H9 (cell line): ENCODE measurements around the gene SPTBN1. TPM values are rescaled to one million over a fixed set of nuclear protein-coding genes. Genes with fewer than 3 reads are reported as not detected.

Source experiments
- DNase-seq: peaks from one replicate; pipeline ENCODE4 v3.0.0-alpha.2; 2017
- H2AFZ ChIP-seq: one replicate; pipeline ENCODE4 v1.6.1; 2013; ENCODE audit warnings: mild to moderate bottlenecking, low read length, control low read depth, moderate library complexity
- H2AK5ac ChIP-seq: 2 replicates; pipeline ENCODE4 v1.6.1; 2013; ENCODE audit warnings: low read length, control low read depth, mixed read lengths; ENCODE audit not compliant: insufficient read length
- H2BK120ac ChIP-seq: one replicate; pipeline ENCODE4 v1.6.1; 2013; ENCODE audit warnings: low read depth, mild to moderate bottlenecking, low read length, control low read depth, inconsistent platforms; ENCODE audit not compliant: poor library complexity, severe bottlenecking
- H2BK12ac ChIP-seq: 2 replicates; pipeline ENCODE4 v1.6.1; 2013; ENCODE audit warnings: low read length, control low read depth, mixed read lengths, low read depth; ENCODE audit not compliant: insufficient read length
- H2BK15ac ChIP-seq: 2 replicates; pipeline ENCODE4 v1.6.1; 2013; ENCODE audit warnings: low read depth, low read length, control low read depth
- H2BK20ac ChIP-seq: one replicate; pipeline ENCODE4 v1.6.1; 2013; ENCODE audit warnings: low read depth, mild to moderate bottlenecking, low read length, control low read depth, inconsistent platforms; ENCODE audit not compliant: poor library complexity, severe bottlenecking
- H2BK5ac ChIP-seq: 2 replicates; pipeline ENCODE4 v1.6.1; 2013; ENCODE audit warnings: low read length, control low read depth, mixed read lengths; ENCODE audit not compliant: insufficient read length
- H3K14ac ChIP-seq: 2 replicates; pipeline ENCODE4 v1.6.1; 2013; ENCODE audit warnings: low read length, control low read depth; ENCODE audit not compliant: insufficient read depth
- H3K18ac ChIP-seq: 2 replicates; pipeline ENCODE4 v1.6.1; 2013; ENCODE audit warnings: low read depth, mild to moderate bottlenecking, mixed read lengths, low read length, control low read depth; ENCODE audit not compliant: insufficient read length
- H3K23ac ChIP-seq: 2 replicates; pipeline ENCODE4 v1.6.1; 2013; ENCODE audit warnings: low read length, control low read depth, mixed read lengths, low read depth; ENCODE audit not compliant: insufficient read length
- H3K23me2 ChIP-seq: 2 replicates; pipeline ENCODE4 v1.6.1; 2013; ENCODE audit warnings: low read depth, mild to moderate bottlenecking, mixed read lengths, low read length, control low read depth; ENCODE audit not compliant: insufficient read length, poor library complexity, severe bottlenecking
- H3K27ac ChIP-seq: 2 replicates; pipeline ENCODE4 v1.5.1; 2013; ENCODE audit warnings: low read length, control low read depth, mixed read lengths, low read depth; ENCODE audit not compliant: insufficient read length
- H3K27me3 ChIP-seq: 2 replicates; pipeline ENCODE4 v1.6.1; 2013; ENCODE audit warnings: low read length, control low read depth, inconsistent platforms; ENCODE audit not compliant: insufficient read depth
- H3K4ac ChIP-seq: 2 replicates; pipeline ENCODE4 v1.6.1; 2013; ENCODE audit warnings: low read depth, mild to moderate bottlenecking, control low read depth, inconsistent platforms, low read length, moderate library complexity
- H3K4me1 ChIP-seq: 2 replicates; pipeline ENCODE4 v1.6.1; 2013; ENCODE audit warnings: low read length, control low read depth, inconsistent platforms; ENCODE audit not compliant: insufficient read depth
- H3K4me2 ChIP-seq: 2 replicates; pipeline ENCODE4 v1.6.1; 2013; ENCODE audit warnings: low read length, control low read depth, mixed read lengths; ENCODE audit not compliant: insufficient read length, insufficient read depth
- H3K56ac ChIP-seq: 2 replicates; pipeline ENCODE4 v1.6.1; 2013; ENCODE audit warnings: low read depth, mild to moderate bottlenecking, mixed read lengths, low read length, control low read depth; ENCODE audit not compliant: insufficient read length
- H3K79me1 ChIP-seq: 2 replicates; pipeline ENCODE4 v1.6.1; 2013; ENCODE audit warnings: low read depth, mild to moderate bottlenecking, moderate library complexity, low read length, control low read depth, inconsistent platforms; ENCODE audit not compliant: insufficient read depth, poor library complexity, severe bottlenecking
- H3K79me2 ChIP-seq: 2 replicates; pipeline ENCODE4 v1.6.1; 2013; ENCODE audit warnings: low read length, control low read depth, inconsistent platforms; ENCODE audit not compliant: insufficient read depth
- H3K9ac ChIP-seq: 2 replicates; pipeline ENCODE4 v1.6.1; 2013; ENCODE audit warnings: low read length, control low read depth, mixed read lengths; ENCODE audit not compliant: insufficient read length; ENCODE audit errors: extremely low read depth
- H3K9me3 ChIP-seq: one replicate; pipeline ENCODE4 v1.6.1; 2013; ENCODE audit warnings: low read depth, low read length, inconsistent platforms; ENCODE audit not compliant: control insufficient read depth
- H3T11ph ChIP-seq: one replicate; pipeline ENCODE4 v1.6.1; 2013; ENCODE audit warnings: mild to moderate bottlenecking, low read length, control low read depth, inconsistent platforms
- H4K20me1 ChIP-seq: one replicate; pipeline ENCODE4 v1.6.1; 2013; ENCODE audit not compliant: control insufficient read depth, insufficient read length, insufficient read depth
- H4K5ac ChIP-seq: 2 replicates; pipeline ENCODE4 v1.6.1; 2013; ENCODE audit warnings: low read depth, mild to moderate bottlenecking, mixed read lengths, low read length, control low read depth; ENCODE audit not compliant: insufficient read length
- H4K8ac ChIP-seq: replicated peaks from 2 replicates; pipeline ENCODE4 v1.6.1; 2013; ENCODE audit warnings: low read length, control low read depth, mixed read lengths, low read depth; ENCODE audit not compliant: insufficient read length
- H4K91ac ChIP-seq: 2 replicates; pipeline ENCODE4 v1.6.1; 2013; ENCODE audit warnings: low read depth, mild to moderate bottlenecking, moderate library complexity, mixed read lengths, low read length, control low read depth; ENCODE audit not compliant: insufficient read length
- H3K27ac Mint-ChIP-seq, 3 experiments: 2 replicates in 2 of 3; 3 replicates in 1 of 3; pipeline ENCODE4 v1.8.0; 2020 to 2021; ENCODE audit warnings: mixed read lengths in 3 of 3, mild to moderate bottlenecking in 1 of 3, moderate library complexity in 1 of 3
- H3K27me3 Mint-ChIP-seq: 2 replicates; pipeline ENCODE4 v1.8.0; 2021; ENCODE audit warnings: low read depth, mild to moderate bottlenecking, moderate library complexity, mixed read lengths
- H3K36me3 Mint-ChIP-seq, 3 experiments: 2 replicates in 2 of 3; 3 replicates in 1 of 3; pipeline ENCODE4 v1.8.0; 2020 to 2021; ENCODE audit warnings: low read depth in 3 of 3, mixed read lengths in 3 of 3; ENCODE audit not compliant: insufficient read depth in 1 of 3
- H3K4me1 Mint-ChIP-seq, 2 experiments: 2 replicates each; pipeline ENCODE4 v1.8.0; 2020; ENCODE audit warnings: mixed read lengths in 2 of 2
- H3K4me3 Mint-ChIP-seq, 2 experiments: 2 replicates in 1 of 2; 3 replicates in 1 of 2; pipeline ENCODE4 v1.8.0; 2020 to 2021; ENCODE audit warnings: mild to moderate bottlenecking in 2 of 2, mixed read lengths in 2 of 2, moderate library complexity in 1 of 2
- H3K9me3 Mint-ChIP-seq, 2 experiments: 2 replicates in 1 of 2; 3 replicates in 1 of 2; pipeline ENCODE4 v1.8.0; 2020; ENCODE audit warnings: mild to moderate bottlenecking in 2 of 2, mixed read lengths in 2 of 2, moderate library complexity in 1 of 2
- CTCF ChIP-seq: fragments of 200-600 bp; sonication (generic); conservative IDR thresholded peaks from 3 replicates; pipeline ENCODE4 v1.8.0; 2021; ENCODE audit warnings: antibody characterized with exemption, mild to moderate bottlenecking
- WGBS: extraction: QIAGEN DNeasy Blood & Tissue Kit; methylation state at CpG from one replicate; pipeline ENCODE4 v1.1.7; 2013; ENCODE audit warnings: missing lambda C conversion rate, low lambda C conversion rate, mixed read lengths; ENCODE audit not compliant: insufficient read length; ENCODE audit errors: extremely low coverage; 5-methylcytosine and 5-hydroxymethylcytosine counted together
- total RNA-seq: library from RNA; stranded (reverse); gene quantifications from 2 replicates; pipeline ENCODE4 v1.2.1, GENCODE V29; 2021

SPTBN1 gene
- total RNA-seq, 1 experiment from 2014 or later, result 164 TPM

- H3K4me1 Mint-ChIP-seq, result peaks cover 5 to 7% of the 10 kb centered on the region in 2 experiments
- Histone ChIP-seq H4K91ac (no peak overlapping the region), H3K9me3 (no peaks in the 10 kb centered on the region), H3K27me3 (no peaks in the 10 kb centered on the region), H2BK20ac (no peak overlapping the region), H3K23me2 (no peaks in the 10 kb centered on the region), H2BK120ac (no peak overlapping the region), H3K4me1 (no peaks in the 10 kb centered on the region), H4K20me1 (no peaks in the 10 kb centered on the region), H3K4me2 (no peak overlapping the region), H2BK5ac (no peak overlapping the region), H2AFZ (no peak overlapping the region), H3K23ac (no peak overlapping the region), H4K8ac (no peak overlapping the region), H4K5ac (no peak overlapping the region), H3K4ac (no peak overlapping the region), H2BK15ac (no peak overlapping the region), H3T11ph (no peak overlapping the region), H3K18ac (no peak overlapping the region), H3K9ac (no peak overlapping the region), H2AK5ac (no peak overlapping the region), H3K79me1 (no peaks in the 10 kb centered on the region), H3K79me2 (no peaks in the 10 kb centered on the region), H2BK12ac (no peak overlapping the region), H3K14ac (no peak overlapping the region), H3K56ac (no peak overlapping the region), H3K27ac (no peak overlapping the region)
- no peak for TF ChIP-seq CTCF
- H3K27ac Mint-ChIP-seq, result no peak overlapping the region
- H3K4me3 Mint-ChIP-seq, result no peak overlapping the region
- no CpG with 5 or more reads among the region's 2 CpGs for WGBS
- DNase-seq, result no peak
- no peaks in the 10 kb centered on the region for H3K27me3 Mint-ChIP-seq
- no peaks in the 10 kb centered on the region for H3K9me3 Mint-ChIP-seq
- no peaks in the 10 kb centered on the region for H3K36me3 Mint-ChIP-seq
Observed at GRCh38 chr2:54434711-54435110, 21.4 kb upstream of the SPTBN1 start.
